Measurements from ENCODE around the gene APOBEC3B. TPM values are rescaled to one million over a fixed set of nuclear protein-coding genes. Genes with fewer than 3 reads are reported as not detected.
"Not testable (repeated sequence)": the region's sequence is repeated elsewhere in the genome, so short reads cannot be mapped to it uniquely, and the experiment has no call there.

APOBEC3B gene
- total RNA-seq, 1 donor from 2014 or later = 15.2 TPM

DNA sequence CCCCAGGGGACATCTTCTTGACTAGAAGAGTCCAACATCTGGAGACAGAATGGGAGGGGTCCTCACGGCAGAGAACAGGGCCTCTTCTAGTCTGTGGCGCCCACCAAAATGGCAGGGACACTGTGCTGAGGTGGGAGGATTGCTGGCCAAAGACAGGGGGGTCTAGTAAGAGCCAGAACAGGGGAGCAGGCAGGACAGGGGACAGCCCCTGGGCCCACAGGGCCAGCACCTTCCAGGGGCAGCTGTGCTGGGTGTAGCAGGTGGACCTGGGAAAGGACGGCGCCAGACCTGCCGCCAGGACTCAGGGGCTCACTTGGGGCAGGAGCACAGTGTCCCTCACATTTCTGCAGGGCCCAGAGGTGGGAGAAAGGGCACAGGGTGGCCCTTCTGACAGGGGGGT lies 25.6 kb upstream of the APOBEC3B start:
- Histone ChIP-seq H3K36me3 (ENCODE audit: control insufficient read depth, insufficient read depth, low read length) (no peaks in the 10 kb centered on the region), H3K4me3 (ENCODE audit: low read depth, low read length) (no peak overlapping the region), H3K27me3 (ENCODE audit: control insufficient read depth, insufficient read depth, low read length) (peaks cover 6% of the 10 kb centered on the region)
- DNase-seq (ENCODE audit: low read depth) = no peak
- TF ChIP-seq, protein P1, sequence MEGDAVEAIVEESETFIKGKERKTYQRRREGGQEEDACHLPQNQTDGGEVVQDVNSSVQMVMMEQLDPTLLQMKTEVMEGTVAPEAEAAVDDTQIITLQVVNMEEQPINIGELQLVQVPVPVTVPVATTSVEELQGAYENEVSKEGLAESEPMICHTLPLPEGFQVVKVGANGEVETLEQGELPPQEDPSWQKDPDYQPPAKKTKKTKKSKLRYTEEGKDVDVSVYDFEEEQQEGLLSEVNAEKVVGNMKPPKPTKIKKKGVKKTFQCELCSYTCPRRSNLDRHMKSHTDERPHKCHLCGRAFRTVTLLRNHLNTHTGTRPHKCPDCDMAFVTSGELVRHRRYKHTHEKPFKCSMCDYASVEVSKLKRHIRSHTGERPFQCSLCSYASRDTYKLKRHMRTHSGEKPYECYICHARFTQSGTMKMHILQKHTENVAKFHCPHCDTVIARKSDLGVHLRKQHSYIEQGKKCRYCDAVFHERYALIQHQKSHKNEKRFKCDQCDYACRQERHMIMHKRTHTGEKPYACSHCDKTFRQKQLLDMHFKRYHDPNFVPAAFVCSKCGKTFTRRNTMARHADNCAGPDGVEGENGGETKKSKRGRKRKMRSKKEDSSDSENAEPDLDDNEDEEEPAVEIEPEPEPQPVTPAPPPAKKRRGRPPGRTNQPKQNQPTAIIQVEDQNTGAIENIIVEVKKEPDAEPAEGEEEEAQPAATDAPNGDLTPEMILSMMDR (IDR thresholded peaks at IDR 0.05; ENCODE audit: insufficient read depth, low read length, poor library complexity, severe bottlenecking) = no peak

DNA sequence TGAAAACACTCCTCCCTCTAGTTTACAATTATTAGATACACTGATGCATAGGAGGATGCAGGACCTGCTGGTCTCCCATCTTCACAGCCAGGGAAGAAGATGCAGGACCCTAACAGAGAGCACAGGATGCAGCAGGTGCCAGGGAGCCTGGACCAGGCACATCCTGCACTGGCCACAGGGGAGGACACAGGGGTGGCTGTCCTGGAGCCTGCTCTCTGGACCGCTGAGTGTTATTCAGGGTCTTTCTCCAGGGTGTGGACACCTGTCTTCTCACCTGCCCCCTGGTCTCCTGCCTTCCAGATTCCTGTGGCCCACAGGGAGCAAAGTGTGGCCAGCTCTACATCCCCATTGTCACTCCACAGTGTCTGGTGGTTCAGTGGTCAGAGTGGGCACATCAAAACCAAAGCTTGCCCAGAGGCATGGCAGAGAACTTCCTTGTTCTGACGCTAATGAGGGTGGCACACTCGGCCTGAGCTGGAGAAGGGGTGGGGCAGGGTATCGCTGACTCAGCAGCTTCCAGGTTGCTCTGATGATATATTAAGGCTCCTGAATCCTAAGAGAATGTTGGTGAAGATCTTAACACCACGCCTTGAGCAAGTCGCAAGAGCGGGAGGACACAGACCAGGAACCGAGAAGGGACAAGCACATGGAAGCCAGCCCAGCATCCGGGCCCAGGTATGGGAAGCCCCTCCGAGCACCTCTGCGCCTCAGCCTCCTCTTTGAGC lies 24.9 kb upstream of the APOBEC3B start, which contains the start of gene APOBEC3A:
Gene APOBEC3A, plus strand, starts transcription at position 564 of the 725 bp plus-strand sequence. Its CDS starts 83 bp downstream, at position 647.
- no peak for DNase-seq (ENCODE audit: low read depth)
- TF ChIP-seq, protein P1 (IDR thresholded peaks at IDR 0.05; ENCODE audit: insufficient read depth, low read length, poor library complexity, severe bottlenecking) = no peak
- Histone ChIP-seq H3K27me3 (ENCODE audit: control insufficient read depth, insufficient read depth, low read length) (peaks cover 6% of the 10 kb centered on the region), H3K36me3 (ENCODE audit: control insufficient read depth, insufficient read depth, low read length) (no peaks in the 10 kb centered on the region), H3K4me3 (ENCODE audit: low read depth, low read length) (no peak within 1 kb of the TSS)

DNA sequence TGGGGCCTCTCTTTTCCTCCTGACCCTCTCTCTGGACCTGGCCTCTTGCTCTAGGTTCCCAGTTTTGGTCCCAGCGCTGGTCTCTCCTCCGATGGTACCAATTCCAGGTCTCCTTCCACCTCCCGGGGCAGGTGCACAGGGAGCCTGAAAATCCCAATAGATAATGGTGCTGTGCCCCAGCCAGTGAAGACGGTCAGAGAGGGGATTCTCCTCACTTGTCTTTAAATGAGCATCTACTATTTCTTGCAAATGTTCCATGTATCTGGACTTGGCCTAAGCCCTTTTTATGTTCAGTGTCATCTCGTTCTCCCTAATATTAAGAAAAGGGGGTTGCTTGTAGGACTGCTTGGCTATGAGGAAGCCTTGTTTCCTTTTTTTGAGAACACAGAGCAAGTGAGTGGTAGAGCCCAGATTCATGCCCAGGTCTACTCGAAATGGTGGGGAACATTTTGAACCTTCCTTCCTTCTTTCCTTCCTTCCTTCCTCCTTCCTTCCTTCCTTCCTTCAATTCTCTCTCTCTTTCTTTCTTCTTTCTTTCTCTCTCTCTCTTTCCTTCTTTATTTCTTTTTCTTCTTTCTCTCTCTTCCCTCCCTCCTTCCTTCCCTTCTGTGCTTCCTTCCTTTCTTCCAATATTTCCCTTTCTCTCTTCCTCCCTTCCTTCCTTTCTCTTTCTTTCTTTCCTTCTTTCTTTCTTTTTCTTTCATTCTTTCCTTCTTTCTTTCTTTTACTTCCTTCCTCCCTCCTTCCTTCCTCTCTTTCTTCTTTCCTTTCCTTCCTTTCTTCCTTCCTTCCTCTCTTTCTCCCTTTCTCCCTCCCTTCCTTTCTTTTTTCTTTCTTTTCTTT lies 24.1 kb upstream of the APOBEC3B start:
- Histone ChIP-seq H3K4me3 (ENCODE audit: low read depth, low read length) (no peak overlapping the region), H3K27me3 (ENCODE audit: control insufficient read depth, insufficient read depth, low read length) (peaks cover 5% of the 10 kb centered on the region), H3K36me3 (ENCODE audit: control insufficient read depth, insufficient read depth, low read length) (no peaks in the 10 kb centered on the region)
- TF ChIP-seq, protein P1 (IDR thresholded peaks at IDR 0.05; ENCODE audit: insufficient read depth, low read length, poor library complexity, severe bottlenecking) = no peak
- DNase-seq (ENCODE audit: low read depth) = no peak

DNA sequence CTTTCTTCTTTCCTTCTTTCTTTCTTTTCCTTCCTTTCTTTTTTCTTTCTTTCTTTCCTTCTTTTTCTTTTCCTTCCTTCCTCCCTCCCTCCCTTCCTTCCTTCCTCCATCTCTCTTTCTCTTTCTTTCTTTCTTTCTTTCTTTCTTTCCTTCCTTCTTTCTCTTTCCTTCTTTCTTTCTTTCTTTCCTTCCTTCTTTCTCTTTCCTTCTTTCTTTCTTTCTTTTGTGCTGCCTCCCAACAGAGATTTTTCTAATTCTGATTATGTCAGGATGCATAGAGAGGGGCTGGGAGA lies 23.6 kb upstream of the APOBEC3B start:
- H3K36me3 ChIP-seq (ENCODE audit: control insufficient read depth, insufficient read depth, low read length); H3K4me3 ChIP-seq (ENCODE audit: low read depth, low read length); DNase-seq (ENCODE audit: low read depth); H3K27me3 ChIP-seq (ENCODE audit: control insufficient read depth, insufficient read depth, low read length): not testable (repeated sequence)

DNA sequence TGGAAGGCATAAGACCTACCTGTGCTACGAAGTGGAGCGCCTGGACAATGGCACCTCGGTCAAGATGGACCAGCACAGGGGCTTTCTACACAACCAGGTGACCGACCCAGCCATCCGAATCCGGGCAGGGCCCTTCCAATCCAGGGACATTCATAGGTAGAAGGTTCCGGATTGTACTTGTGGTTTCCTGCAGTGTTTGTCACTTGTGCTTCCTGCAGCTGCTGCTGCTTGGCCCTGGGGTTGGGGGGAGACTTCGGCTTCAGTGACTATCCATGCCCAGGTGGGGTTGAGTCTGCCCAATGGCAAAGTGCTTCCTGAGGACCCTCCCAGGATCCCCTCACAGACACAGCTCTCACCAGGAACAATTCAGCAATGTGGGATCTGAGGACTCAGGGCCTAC lies 22.6 kb upstream of the APOBEC3B start:
- Histone ChIP-seq H3K36me3 (ENCODE audit: control insufficient read depth, insufficient read depth, low read length) (no peaks in the 10 kb centered on the region), H3K4me3 (ENCODE audit: low read depth, low read length) (no peak overlapping the region), H3K27me3 (ENCODE audit: control insufficient read depth, insufficient read depth, low read length) (peaks cover 3% of the 10 kb centered on the region)
- TF ChIP-seq, protein P1 (IDR thresholded peaks at IDR 0.05; ENCODE audit: insufficient read depth, low read length, poor library complexity, severe bottlenecking) = no peak
- DNase-seq (ENCODE audit: low read depth) = no peak

DNA sequence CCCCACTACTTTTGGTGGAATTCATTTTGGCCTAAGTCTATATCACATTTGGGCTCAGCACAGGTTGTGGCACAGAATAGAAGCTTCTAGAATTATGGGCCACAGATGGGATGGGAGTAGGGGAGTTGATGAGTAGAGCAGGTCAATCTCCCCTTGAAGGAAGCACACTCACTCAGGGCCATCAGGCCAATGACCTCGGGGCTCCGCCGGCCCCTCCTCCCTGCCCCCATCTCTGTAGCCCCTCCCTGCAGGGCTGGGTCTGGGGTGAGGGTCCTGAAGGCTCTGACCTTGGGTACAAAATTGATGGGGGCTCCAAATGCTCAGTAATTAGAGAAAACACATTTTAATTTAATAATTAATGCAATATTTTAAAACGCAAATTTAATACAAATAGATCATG lies 21.5 kb upstream of the APOBEC3B start:
- not testable (repeated sequence) for DNase-seq (ENCODE audit: low read depth); H3K36me3 ChIP-seq (ENCODE audit: control insufficient read depth, insufficient read depth, low read length); H3K27me3 ChIP-seq (ENCODE audit: control insufficient read depth, insufficient read depth, low read length); H3K4me3 ChIP-seq (ENCODE audit: low read depth, low read length)

DNA sequence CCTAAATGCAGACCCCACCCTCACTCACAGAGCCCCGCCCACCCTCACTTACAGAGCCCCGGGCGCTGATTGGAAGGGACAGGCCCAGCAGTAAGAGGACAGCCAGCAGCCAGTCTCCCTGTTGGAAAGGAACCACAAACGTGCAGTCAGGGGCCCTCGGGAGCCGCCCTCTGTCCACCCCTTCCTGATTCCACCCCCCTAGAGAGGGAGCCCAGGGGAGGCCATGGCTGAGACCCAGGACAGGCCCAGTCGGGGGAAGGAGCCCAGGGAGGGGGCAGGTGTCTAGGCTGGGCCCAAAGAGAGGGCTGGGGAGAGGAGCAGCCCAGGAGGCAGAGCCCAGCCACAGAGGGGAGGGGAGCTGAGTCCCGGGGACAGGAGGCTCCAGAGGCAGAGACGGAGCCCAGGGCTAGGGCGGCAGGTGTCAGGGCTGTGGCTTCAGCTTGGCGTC lies 18.8 kb upstream of the APOBEC3B start:
- H3K36me3 ChIP-seq (ENCODE audit: control insufficient read depth, insufficient read depth, low read length); H3K4me3 ChIP-seq (ENCODE audit: low read depth, low read length); DNase-seq (ENCODE audit: low read depth); H3K27me3 ChIP-seq (ENCODE audit: control insufficient read depth, insufficient read depth, low read length): not testable (repeated sequence)

Measured in kidney epithelial cell (primary cell).